GM18951 (cell line): ENCODE measurements around the gene LINGO1.

Source experiments
- POLR2A ChIP-seq: IDR thresholded peaks from 4 replicates; pipeline ENCODE4 v1.6.1; 2011; ENCODE audit warnings: mild to moderate bottlenecking; ENCODE audit not compliant: insufficient read length, insufficient read depth; ENCODE audit errors: extremely low read depth
- in situ Hi-C: fragments of 300-500 bp; cut with MboI; formaldehyde crosslinking; loops from one replicate; pipeline ENCODE4 v1.12.0; 2022; ENCODE audit warnings: low sequenced_read_pairs, mixed read lengths, inconsistent platforms; ENCODE audit not compliant: unreplicated experiment

LINGO1 gene

GRCh38 chr15:77578641-77579372, 53.9 kb downstream of the LINGO1 start:
- in situ Hi-C loops, result no loop called here
- no peak for TF ChIP-seq POLR2A

GRCh38 chr15:77577366-77577950, 55.3 kb downstream of the LINGO1 start:
- TF ChIP-seq POLR2A, result no peak
- in situ Hi-C loops, result no loop called here

GRCh38 chr15:77576538-77576937, 56.2 kb downstream of the LINGO1 start:
- TF ChIP-seq POLR2A, result no peak
- in situ Hi-C loops, result no loop called here

- in situ Hi-C loops, result no loop called here
These were observed 57.3 kb downstream of the LINGO1 start for GRCh38 chr15:77575203-77575934.

GRCh38 chr15:77574521-77575202, 58.0 kb downstream of the LINGO1 start:
- in situ Hi-C loops, result no loop called here
- TF ChIP-seq POLR2A, result no peak

More at GRCh38 chr15:77575203-77575934, 57.3 kb downstream of the LINGO1 start:
- no peak for TF ChIP-seq POLR2A

- in situ Hi-C loops, result no loop called here
- no peak for TF ChIP-seq POLR2A
These were observed 58.9 kb downstream of the LINGO1 start for GRCh38 chr15:77573802-77574201.

- in situ Hi-C loops, result no loop called here
- no peak for TF ChIP-seq POLR2A
These were observed 60.5 kb downstream of the LINGO1 start for GRCh38 chr15:77572186-77572585.

GRCh38 chr15:77571741-77572140, 61.0 kb downstream of the LINGO1 start:
- in situ Hi-C loops, result no loop called here
- TF ChIP-seq POLR2A, result no peak

- in situ Hi-C loops, result no loop called here
These were observed 61.5 kb downstream of the LINGO1 start for GRCh38 chr15:77571181-77571580.

GRCh38 chr15:77569729-77570125, 63.0 kb downstream of the LINGO1 start:
- in situ Hi-C loops, result no loop called here
- no peak for TF ChIP-seq POLR2A

More at GRCh38 chr15:77571181-77571580, 61.5 kb downstream of the LINGO1 start:
- TF ChIP-seq POLR2A, result no peak

GRCh38 chr15:77568973-77569728, 63.6 kb downstream of the LINGO1 start:
- in situ Hi-C loops, result no loop called here
- TF ChIP-seq POLR2A, result no peak
